Ovary (tissue), 3 donors: ENCODE data around the gene GBX1.

Experiments used
- CTCF ChIP-seq, 3 donors: fragments of 450-650 bp in 2 of 3; fragments of 200-600 bp in 1 of 3; IDR thresholded peaks; one replicate each; pipeline versions ENCODE4 v1.5.1 to v1.8.0; 2016 to 2022; ENCODE audit warnings: antibody characterized with exemption in 3 of 3, mild to moderate bottlenecking in 1 of 3
- POLR2A ChIP-seq: fragments of 450-650 bp; IDR thresholded peaks from one replicate; pipeline ENCODE4 v1.6.1; 2017; ENCODE audit warnings: antibody characterized with exemption, mild to moderate bottlenecking, moderate library complexity
- donor health status: DM: no; HTN: no; CAD: no.

- TF ChIP-seq CTCF (IDR thresholded peaks at IDR 0.05): no peak
- no peak for TF ChIP-seq POLR2A
Observed at GRCh38 chr7:151201751-151202150, 34.3 kb upstream of the GBX1 start.
